Astrocyte of the spinal cord (primary cell): ENCODE measurements around the gene TRMT44.
A peak's percentile ranks its signal among the peaks of the same experiment; 100 is the strongest.

Experiments used
- DNase-seq: peaks from one replicate; pipeline ENCODE4 v3.0.0; 2011; ENCODE audit warnings: low read depth, low spot score
- H3K4me3 ChIP-seq: 2 replicates; pipeline ENCODE4 v1.5.1; 2011; ENCODE audit warnings: low read depth, mild to moderate bottlenecking, low read length, moderate library complexity
- CTCF ChIP-seq: IDR thresholded peaks from 2 replicates; pipeline ENCODE4 v1.5.1; 2012; ENCODE audit warnings: low read depth, mild to moderate bottlenecking, low read length, inconsistent platforms
- in situ Hi-C: cut with HindIII; loops from 2 replicates; pipeline ENCODE4 v1.10.0; 2017; ENCODE audit warnings: low sequenced_read_pairs

Gene TRMT44

GRCh38 chr4:8433136-8433535 lies 7.4 kb upstream of the TRMT44 start:
- in situ Hi-C loops = no loop called here
- no peak for TF ChIP-seq CTCF
- H3K4me3 ChIP-seq = no peak overlapping the region
- no peak for DNase-seq

- DNase-seq = no peak
These were observed 6.1 kb upstream of the TRMT44 start for GRCh38 chr4:8434251-8435073.

GRCh38 chr4:8435656-8436121 lies 4.9 kb upstream of the TRMT44 start:
- in situ Hi-C loops = no loop called here
- peak overlapping the region; percentile 21 for H3K4me3 ChIP-seq
- TF ChIP-seq CTCF = no peak
- no peak for DNase-seq

More at GRCh38 chr4:8434251-8435073, 6.1 kb upstream of the TRMT44 start:
- in situ Hi-C loops = no loop called here
- no peak for TF ChIP-seq CTCF
- H3K4me3 ChIP-seq = no peak overlapping the region

- no peak overlapping the region for H3K4me3 ChIP-seq
- peak; percentile 9 for DNase-seq
- no peak for TF ChIP-seq CTCF
- in situ Hi-C loops = no loop called here
These were observed 3.3 kb upstream of the TRMT44 start for GRCh38 chr4:8437281-8437680.

- DNase-seq = no peak
- TF ChIP-seq CTCF = no peak
- in situ Hi-C loops = no loop called here
- no peak overlapping the region for H3K4me3 ChIP-seq
These were observed 1.8 kb upstream of the TRMT44 start for GRCh38 chr4:8438743-8439142.

- no peak for DNase-seq
- H3K4me3 ChIP-seq = no peak overlapping the region
- in situ Hi-C loops = no loop called here
- no peak for TF ChIP-seq CTCF
These were observed 1.4 kb upstream of the TRMT44 start for GRCh38 chr4:8439168-8439567.
